HG03103 (cell line): ENCODE results near the gene RBAK.
"Not testable (repeated sequence)": the region's sequence is repeated elsewhere in the genome, so short reads cannot be mapped to it uniquely, and the experiment has no call there.

Source experiments
- ATAC-seq: cut with Tn5 transposase; IDR thresholded peaks from one replicate; pipeline ENCODE4 v1.9.1; 2021; ENCODE audit warnings: low read depth; ENCODE audit not compliant: unreplicated experiment

The RBAK gene

GRCh38 chr7:5045558-5046396 lies at the start of gene RBAK:
TSS of gene RBAK (plus strand) at chr7:5045860. CDS start at chr7:5048077, 2,217 bp downstream.
- ATAC-seq: peak; percentile 99

GRCh38 chr7:4996696-4997222 lies 48.9 kb upstream of the RBAK start:
- no peak for ATAC-seq

- ATAC-seq: no peak
Observed at GRCh38 chr7:4998244-4998643, 47.4 kb upstream of the RBAK start.

- no peak for ATAC-seq
Observed at GRCh38 chr7:4998910-4999309, 46.8 kb upstream of the RBAK start.

DNA sequence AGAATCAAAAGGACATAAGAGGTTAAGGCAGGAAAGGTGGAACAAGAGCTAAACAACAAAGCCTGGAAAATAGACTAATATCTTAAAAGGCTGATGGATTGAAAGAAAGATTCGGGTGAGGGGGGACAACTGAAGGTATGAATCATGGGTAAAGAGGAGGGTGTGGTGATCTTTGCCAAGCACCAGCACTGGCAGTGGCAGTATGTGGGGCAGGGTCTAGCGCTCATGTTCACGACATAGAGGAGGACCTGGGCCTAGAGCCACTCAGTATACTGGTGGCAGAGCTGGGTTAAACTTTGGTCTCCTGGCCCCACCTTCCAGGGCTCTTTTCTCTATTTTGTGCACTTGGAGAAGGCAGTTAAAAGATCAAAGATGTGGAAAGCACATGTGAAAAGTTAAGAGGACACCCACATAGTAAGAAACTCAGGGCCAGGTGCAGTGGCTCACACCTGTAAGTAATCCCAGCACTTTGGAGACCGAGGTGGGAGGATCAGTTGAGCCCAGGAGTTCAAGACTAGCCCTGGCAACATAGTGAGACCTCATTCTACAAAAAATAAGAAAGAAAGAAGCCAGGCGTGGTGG lies 46.2 kb upstream of the RBAK start:
- ATAC-seq: no peak

DNA sequence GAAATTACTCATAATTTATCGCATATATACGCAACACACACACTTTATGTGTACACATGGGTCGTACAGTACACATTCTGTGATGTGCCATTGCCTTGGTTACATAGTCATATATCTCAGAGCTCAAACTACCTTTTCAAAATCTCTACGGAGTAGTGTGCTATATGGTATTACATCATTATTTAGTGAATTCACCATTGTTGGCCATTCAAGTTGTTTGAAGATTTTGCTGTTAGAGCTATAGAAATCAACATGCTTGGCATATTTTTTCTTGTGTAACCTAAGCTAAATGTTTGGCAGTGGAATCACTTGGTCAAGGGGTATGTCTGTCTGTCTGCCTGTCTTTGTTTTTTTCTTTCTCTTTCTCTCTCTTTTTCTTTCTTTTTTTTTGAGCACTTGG lies 44.7 kb upstream of the RBAK start:
- ATAC-seq: no peak

DNA sequence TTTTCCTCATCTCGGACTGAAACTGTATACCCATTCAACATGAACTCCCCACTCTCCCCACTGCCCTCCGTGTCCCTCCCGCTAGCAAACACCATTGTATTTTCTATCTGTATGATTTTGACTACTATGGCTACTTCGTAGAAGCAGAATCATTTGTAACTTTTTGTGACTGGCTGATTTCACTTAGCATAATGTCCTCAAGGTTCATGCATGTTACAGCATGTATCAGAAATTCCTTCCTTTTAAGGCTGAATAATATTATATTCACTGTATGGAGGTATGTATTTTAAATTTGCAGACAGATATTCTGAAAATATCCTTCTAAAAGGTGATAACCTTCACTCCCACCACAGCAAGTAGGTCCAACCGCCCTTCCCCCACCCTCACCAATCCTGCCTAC lies 43.7 kb upstream of the RBAK start:
- no peak for ATAC-seq

DNA sequence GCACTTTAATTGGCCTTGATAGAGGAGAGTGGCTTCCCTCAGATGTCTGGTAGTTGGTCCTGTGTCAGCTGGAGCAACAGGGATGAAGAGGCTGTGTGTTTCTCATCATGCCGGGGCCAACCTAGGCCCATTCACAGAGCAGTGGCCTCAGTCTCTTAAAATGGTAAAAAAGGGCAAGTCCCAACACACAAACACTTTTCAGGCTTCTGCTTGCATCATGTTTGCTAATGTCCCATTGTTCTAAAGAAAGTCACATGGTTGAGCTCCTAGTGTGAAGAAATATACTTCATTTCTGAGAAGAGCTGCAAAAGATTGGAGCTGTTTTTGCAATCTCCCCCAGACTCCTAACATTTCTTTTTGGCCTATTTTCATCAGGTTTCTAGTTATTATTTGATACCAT lies 40.6 kb upstream of the RBAK start:
- ATAC-seq: no peak

GRCh38 chr7:5012985-5013384 lies 32.7 kb upstream of the RBAK start:
- ATAC-seq: no peak

DNA sequence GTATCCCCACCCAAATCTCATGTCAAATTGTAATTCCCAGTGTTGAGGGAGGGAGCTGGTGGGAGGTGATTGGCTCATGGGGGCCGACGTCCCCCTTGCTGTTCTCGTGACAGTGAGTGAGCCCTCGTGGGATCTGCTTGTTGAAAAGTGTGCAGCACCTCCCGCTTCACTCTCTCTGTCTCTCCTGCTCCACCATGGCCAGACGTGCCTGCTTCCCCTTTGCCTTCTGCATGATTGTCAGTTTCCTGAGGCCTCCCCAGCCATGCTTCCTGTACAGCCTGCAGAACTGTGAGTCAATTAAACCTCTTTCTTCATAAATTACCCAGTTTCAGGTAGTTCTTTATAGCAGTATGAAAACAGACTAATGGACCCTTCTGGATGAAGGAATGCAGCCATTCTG lies 29.7 kb upstream of the RBAK start:
- ATAC-seq: not testable (repeated sequence)

GRCh38 chr7:5017626-5018025 lies 28.0 kb upstream of the RBAK start:
- ATAC-seq: not testable (repeated sequence)

- no peak for ATAC-seq
Observed at GRCh38 chr7:5020098-5020497, 25.6 kb upstream of the RBAK start.

- ATAC-seq: not testable (repeated sequence)
Observed at GRCh38 chr7:5020976-5021550, 24.6 kb upstream of the RBAK start.

DNA sequence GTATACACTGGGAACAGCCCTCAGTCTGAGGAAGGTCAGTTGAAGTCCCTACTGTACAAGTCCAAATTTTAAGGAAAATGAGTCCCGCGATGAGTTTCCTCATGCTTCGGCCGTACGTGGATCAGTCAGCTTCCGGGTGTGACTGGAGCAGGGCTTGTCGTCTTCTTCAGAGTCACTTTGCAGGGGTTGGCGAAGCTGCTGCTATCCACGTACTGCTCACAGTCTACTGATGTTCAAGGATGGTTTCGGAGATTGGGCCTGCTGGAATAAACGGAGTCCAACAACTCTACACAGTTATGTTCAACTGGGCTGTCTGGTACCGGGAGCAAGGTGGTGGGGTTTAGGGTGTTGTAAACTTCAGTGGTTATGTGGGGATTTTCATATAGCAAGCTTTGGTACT lies 22.0 kb upstream of the RBAK start:
- not testable (repeated sequence) for ATAC-seq

- not testable (repeated sequence) for ATAC-seq
Observed at GRCh38 chr7:5027796-5028410, 17.8 kb upstream of the RBAK start.

DNA sequence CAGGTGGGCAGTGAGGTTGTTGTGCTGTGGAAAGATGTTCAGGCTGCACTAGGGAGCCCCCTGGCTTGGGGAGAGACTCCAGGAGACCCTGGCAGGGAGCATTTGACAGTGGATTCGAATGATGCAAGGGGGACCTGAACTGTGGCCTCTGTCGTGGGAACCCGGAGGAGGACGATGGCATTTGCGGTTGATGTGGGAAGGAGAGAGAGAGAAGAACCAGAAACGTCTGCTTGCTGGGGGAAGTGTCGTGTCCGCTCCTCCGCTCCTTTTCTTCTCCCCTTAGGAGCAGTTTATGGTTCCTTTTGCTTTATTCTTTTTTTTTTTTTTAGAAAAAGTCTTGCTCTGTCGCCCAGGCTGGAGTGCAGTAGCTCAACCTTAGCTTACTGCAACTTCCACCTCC lies 12.5 kb upstream of the RBAK start:
- not testable (repeated sequence) for ATAC-seq

- no peak for ATAC-seq
Observed at GRCh38 chr7:5035276-5035675, 10.4 kb upstream of the RBAK start.

- no peak for ATAC-seq
Observed at GRCh38 chr7:5036446-5036845, 9.2 kb upstream of the RBAK start.

DNA sequence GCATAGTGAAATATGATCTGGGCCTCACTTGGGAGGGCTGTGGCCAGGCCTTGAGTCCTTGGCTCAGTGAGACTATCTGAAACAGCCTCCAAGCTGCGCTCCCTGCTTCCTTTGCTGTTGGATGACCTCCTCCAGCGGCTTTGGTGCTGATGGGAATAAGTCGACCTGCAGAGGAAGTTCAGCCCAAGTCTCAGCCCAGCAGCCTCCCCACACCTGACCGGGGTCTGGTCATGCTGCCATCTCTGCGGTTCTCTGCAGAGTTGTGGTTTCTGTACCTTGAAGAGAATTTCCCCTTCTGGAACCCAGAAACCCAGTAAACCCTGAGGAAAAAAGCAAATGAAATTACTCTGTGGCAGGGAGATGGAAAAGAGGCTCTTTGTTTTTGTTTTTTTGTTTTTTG lies 4.6 kb upstream of the RBAK start:
- no peak for ATAC-seq

- no peak for ATAC-seq
Observed at GRCh38 chr7:5043661-5044060, 2.0 kb upstream of the RBAK start.

GRCh38 chr7:5046397-5046732 lies 705 bp downstream of the RBAK start:
- not testable (repeated sequence) for ATAC-seq
